ENCODE data around the gene ATXN2L. TPM values are rescaled to one million over a fixed set of nuclear protein-coding genes. Genes with fewer than 3 reads are reported as not detected.
"Not testable (repeated sequence)": the region's sequence is repeated elsewhere in the genome, so short reads cannot be mapped to it uniquely, and the experiment has no call there.

Gene ATXN2L, protein sequence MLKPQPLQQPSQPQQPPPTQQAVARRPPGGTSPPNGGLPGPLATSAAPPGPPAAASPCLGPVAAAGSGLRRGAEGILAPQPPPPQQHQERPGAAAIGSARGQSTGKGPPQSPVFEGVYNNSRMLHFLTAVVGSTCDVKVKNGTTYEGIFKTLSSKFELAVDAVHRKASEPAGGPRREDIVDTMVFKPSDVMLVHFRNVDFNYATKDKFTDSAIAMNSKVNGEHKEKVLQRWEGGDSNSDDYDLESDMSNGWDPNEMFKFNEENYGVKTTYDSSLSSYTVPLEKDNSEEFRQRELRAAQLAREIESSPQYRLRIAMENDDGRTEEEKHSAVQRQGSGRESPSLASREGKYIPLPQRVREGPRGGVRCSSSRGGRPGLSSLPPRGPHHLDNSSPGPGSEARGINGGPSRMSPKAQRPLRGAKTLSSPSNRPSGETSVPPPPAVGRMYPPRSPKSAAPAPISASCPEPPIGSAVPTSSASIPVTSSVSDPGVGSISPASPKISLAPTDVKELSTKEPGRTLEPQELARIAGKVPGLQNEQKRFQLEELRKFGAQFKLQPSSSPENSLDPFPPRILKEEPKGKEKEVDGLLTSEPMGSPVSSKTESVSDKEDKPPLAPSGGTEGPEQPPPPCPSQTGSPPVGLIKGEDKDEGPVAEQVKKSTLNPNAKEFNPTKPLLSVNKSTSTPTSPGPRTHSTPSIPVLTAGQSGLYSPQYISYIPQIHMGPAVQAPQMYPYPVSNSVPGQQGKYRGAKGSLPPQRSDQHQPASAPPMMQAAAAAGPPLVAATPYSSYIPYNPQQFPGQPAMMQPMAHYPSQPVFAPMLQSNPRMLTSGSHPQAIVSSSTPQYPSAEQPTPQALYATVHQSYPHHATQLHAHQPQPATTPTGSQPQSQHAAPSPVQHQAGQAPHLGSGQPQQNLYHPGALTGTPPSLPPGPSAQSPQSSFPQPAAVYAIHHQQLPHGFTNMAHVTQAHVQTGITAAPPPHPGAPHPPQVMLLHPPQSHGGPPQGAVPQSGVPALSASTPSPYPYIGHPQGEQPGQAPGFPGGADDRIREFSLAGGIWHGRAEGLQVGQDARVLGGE
- 21.4 and 61.0 TPM in 2 replicates for total RNA-seq (ENCODE audit: low replicate concordance)

DNA sequence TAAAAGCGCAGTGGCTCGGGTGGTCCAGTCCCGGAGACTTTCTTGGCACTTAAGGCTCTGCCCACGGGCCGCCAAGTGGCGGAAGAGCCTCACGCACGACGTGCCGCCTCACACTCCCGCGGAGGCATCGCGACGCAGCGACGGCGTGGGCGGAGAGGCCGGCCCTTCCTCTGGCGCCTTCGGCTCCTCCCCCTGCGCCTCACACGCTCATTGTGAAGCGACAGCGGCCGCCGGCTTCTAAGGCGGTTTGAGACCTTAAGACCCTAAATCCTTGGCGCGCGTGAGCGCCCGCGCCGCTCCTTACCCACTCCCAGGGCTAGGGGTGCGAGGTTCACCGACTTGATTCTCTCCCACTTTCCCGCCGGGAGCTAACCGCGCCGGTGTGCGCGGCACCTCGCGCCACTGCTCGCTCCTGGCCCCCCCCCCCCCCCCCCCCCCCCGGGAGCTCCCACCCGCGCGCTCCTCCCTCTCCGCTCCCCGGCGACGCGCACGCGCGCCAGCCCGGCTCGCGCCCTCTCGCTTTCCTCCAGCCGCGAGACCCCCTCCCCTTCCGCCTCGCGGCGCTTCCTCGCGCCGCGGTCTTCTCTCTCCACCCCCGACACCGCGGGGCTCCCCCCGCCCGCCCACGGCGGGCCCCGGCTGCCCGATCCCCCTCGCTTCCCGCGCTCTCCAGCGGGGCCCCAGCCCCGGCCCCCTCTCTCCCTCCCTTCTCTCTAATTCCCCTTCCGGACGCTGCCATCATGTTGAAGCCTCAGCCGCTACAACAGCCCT, at the start of gene ATXN2L:
TSS of gene ATXN2L (plus strand) at position 480 of the 771 bp plus-strand sequence. CDS start at position 741, 261 bp downstream.
- Mint-ChIP-seq H3K4me3 (peak within 1 kb of the TSS; percentile 96), H3K27me3 (ENCODE audit: insufficient read depth, low read depth) (peaks cover 7% of the 10 kb centered on the region), H3K4me1 (peaks cover 24% of the 10 kb centered on the region), H3K36me3 (peaks cover 22% of the 10 kb centered on the region), H3K9me3 (no peaks in the 10 kb centered on the region), H3K27ac (peak within 1 kb of the TSS; percentile 76)
- Histone ChIP-seq H3K36me3 (peaks cover 14% of the 10 kb centered on the region), H4K20me1 (ENCODE audit: low read depth) (peaks cover 35% of the 10 kb centered on the region), H3F3A (ENCODE audit: low read depth) (peaks cover 33% of the 10 kb centered on the region), H3K4me3 (peak within 1 kb of the TSS; percentile 59), H3K79me2 (ENCODE audit: low read depth) (peaks cover 64% of the 10 kb centered on the region), H3K4me1 (peaks cover 17% of the 10 kb centered on the region), H3K27ac (peak within 1 kb of the TSS; percentile 92), H3K27me3 (no peaks in the 10 kb centered on the region), H3K9ac (peak within 1 kb of the TSS; percentile 94), H3K4me2 (peak within 1 kb of the TSS; percentile 80), H3K9me3 (ENCODE audit: low read depth) (no peaks in the 10 kb centered on the region), H2AFZ (replicated peaks) (peak within 1 kb of the TSS; percentile 86)
- peak; percentile 96 for DNase-seq (ENCODE audit: low spot score)
- TF ChIP-seq, protein P1, sequence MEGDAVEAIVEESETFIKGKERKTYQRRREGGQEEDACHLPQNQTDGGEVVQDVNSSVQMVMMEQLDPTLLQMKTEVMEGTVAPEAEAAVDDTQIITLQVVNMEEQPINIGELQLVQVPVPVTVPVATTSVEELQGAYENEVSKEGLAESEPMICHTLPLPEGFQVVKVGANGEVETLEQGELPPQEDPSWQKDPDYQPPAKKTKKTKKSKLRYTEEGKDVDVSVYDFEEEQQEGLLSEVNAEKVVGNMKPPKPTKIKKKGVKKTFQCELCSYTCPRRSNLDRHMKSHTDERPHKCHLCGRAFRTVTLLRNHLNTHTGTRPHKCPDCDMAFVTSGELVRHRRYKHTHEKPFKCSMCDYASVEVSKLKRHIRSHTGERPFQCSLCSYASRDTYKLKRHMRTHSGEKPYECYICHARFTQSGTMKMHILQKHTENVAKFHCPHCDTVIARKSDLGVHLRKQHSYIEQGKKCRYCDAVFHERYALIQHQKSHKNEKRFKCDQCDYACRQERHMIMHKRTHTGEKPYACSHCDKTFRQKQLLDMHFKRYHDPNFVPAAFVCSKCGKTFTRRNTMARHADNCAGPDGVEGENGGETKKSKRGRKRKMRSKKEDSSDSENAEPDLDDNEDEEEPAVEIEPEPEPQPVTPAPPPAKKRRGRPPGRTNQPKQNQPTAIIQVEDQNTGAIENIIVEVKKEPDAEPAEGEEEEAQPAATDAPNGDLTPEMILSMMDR (IDR thresholded peaks at IDR 0.05): no peak
- TF ChIP-seq EZH2 (IDR thresholded peaks at IDR 0.05) (no peak), EZH2phosphoT487 (IDR thresholded peaks at IDR 0.05) (no peak)

DNA sequence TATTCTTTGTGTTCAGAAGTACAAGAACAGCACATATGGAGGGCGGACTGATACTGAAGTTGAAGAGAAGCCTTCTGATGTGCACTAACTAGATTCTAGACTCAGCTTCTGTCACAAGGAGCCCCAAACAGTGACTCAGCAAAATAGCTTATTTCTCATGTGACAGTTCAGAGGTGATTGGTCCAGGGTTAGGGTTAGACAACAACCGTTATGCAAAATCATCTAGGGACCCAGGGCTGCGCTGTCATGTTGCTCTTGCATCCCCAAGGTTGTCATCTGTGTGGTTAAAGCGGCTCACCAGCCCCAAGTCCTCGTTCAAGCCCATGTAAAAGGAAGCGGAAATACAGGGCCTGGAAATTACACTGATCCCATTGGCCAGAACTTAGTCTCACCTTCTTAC, 41.1 kb upstream of the ATXN2L start:
- H3K36me3 Mint-ChIP-seq; H3K9ac ChIP-seq; H3K4me2 ChIP-seq; H3K9me3 ChIP-seq (ENCODE audit: low read depth); H3K4me1 Mint-ChIP-seq; H3K4me3 ChIP-seq; H3K4me3 Mint-ChIP-seq; DNase-seq (ENCODE audit: low spot score); H3K36me3 ChIP-seq; H3K79me2 ChIP-seq (ENCODE audit: low read depth); H3F3A ChIP-seq (ENCODE audit: low read depth); H2AFZ ChIP-seq (replicated peaks); H3K27me3 ChIP-seq; H3K27ac ChIP-seq; H3K4me1 ChIP-seq; H3K9me3 Mint-ChIP-seq; H4K20me1 ChIP-seq (ENCODE audit: low read depth); H3K27me3 Mint-ChIP-seq (ENCODE audit: insufficient read depth, low read depth); H3K27ac Mint-ChIP-seq: not testable (repeated sequence)

DNA sequence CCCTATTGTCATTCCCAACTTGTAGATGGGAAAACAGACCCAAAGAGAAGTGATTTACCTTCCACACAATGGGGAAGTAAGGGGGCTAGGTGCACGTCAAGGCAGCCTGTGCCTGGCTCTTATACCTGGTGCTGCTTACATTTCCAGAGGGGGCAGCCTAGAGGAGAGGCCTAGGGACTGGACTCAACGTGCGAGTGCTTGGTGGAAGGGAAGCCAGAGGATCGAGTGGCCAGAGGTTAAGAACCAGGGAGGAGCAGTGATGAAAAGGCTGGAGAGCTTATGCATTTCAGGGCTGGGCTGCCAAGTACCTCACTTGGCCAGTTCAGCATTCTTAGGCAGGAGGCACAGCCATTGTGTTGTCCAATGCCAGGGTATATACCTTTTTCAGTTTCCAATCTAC, 40.4 kb upstream of the ATXN2L start:
- H3K9me3 Mint-ChIP-seq; H3F3A ChIP-seq (ENCODE audit: low read depth); H3K4me1 ChIP-seq; H2AFZ ChIP-seq (replicated peaks); H3K27ac ChIP-seq; H3K4me2 ChIP-seq; H3K4me3 Mint-ChIP-seq; H3K79me2 ChIP-seq (ENCODE audit: low read depth); H3K9me3 ChIP-seq (ENCODE audit: low read depth); H3K4me1 Mint-ChIP-seq; H3K4me3 ChIP-seq; H3K9ac ChIP-seq; H3K27me3 Mint-ChIP-seq (ENCODE audit: insufficient read depth, low read depth); H3K27ac Mint-ChIP-seq; H3K36me3 ChIP-seq; DNase-seq (ENCODE audit: low spot score); H3K36me3 Mint-ChIP-seq; H3K27me3 ChIP-seq; H4K20me1 ChIP-seq (ENCODE audit: low read depth): not testable (repeated sequence)

Measured in neural progenitor cell (in vitro differentiated cells).